Liver (tissue), 9 donors: ENCODE results near the gene MRLN. TPM values are rescaled to one million over a fixed set of nuclear protein-coding genes. Genes with fewer than 3 reads are reported as not detected.
A peak's percentile ranks its signal among the peaks of the same experiment; 100 is the strongest.
"Not testable (repeated sequence)": the region's sequence is repeated elsewhere in the genome, so short reads cannot be mapped to it uniquely, and the experiment has no call there.

ENCODE experiments used
- DNase-seq: peaks from one replicate; pipeline ENCODE4 v3.0.0-alpha.2; 2017; ENCODE audit warnings: low spot score
- H3K27ac ChIP-seq, 2 donors: one replicate each; pipeline ENCODE4 v1.7.0; 2013; ENCODE audit warnings: inconsistent platforms in 2 of 2, low read length in 2 of 2, control low read depth in 1 of 2, low read depth in 1 of 2, mild to moderate bottlenecking in 1 of 2
- H3K27me3 ChIP-seq, 4 donors: one replicate each; pipeline versions ENCODE4 v1.6.1 to v1.7.0; 2013; ENCODE audit warnings: low read length in 3 of 4, inconsistent platforms in 1 of 4, mild to moderate bottlenecking in 1 of 4, moderate library complexity in 1 of 4; ENCODE audit not compliant: control insufficient read depth in 4 of 4, insufficient read depth in 4 of 4
- H3K36me3 ChIP-seq, 4 donors: one replicate each; pipeline versions ENCODE4 v1.6.1 to v1.7.0; 2013; ENCODE audit warnings: low read length in 3 of 4, mild to moderate bottlenecking in 3 of 4, low read depth in 1 of 4, moderate library complexity in 1 of 4; ENCODE audit not compliant: control insufficient read depth in 4 of 4, insufficient read depth in 3 of 4
- H3K4me1 ChIP-seq, 4 donors: one replicate each; pipeline versions ENCODE4 v1.6.1 to v1.7.0; 2013; ENCODE audit warnings: low read length in 3 of 4, mild to moderate bottlenecking in 3 of 4, moderate library complexity in 1 of 4; ENCODE audit not compliant: control insufficient read depth in 4 of 4, insufficient read depth in 4 of 4
- H3K4me3 ChIP-seq, 3 donors: one replicate each; pipeline versions ENCODE4 v1.6.1 to v1.7.0; 2013; ENCODE audit warnings: low read length in 3 of 3, control low read depth in 1 of 3, low read depth in 1 of 3, mild to moderate bottlenecking in 1 of 3
- H3K9ac ChIP-seq, 2 donors: one replicate each; pipeline ENCODE4 v1.7.0; 2013; ENCODE audit warnings: low read length in 2 of 2, mild to moderate bottlenecking in 2 of 2, moderate library complexity in 2 of 2, control low read depth in 1 of 2, low read depth in 1 of 2
- H3K9me3 ChIP-seq, 4 donors: one replicate each; pipeline versions ENCODE4 v1.6.1 to v1.7.0; 2013; ENCODE audit warnings: low read length in 3 of 4; ENCODE audit not compliant: control insufficient read depth in 4 of 4
- ATF3 ChIP-seq: IDR thresholded peaks from 2 replicates; pipeline ENCODE4 v1.6.1; 2016; ENCODE audit warnings: antibody characterized with exemption
- EGR1 ChIP-seq, 2 donors: IDR thresholded peaks; 2 replicates each; pipeline ENCODE4 v1.6.1; 2016 to 2018; ENCODE audit warnings: antibody characterized with exemption in 2 of 2, low read depth in 2 of 2
- FOXA1 ChIP-seq: IDR thresholded peaks from 2 replicates; pipeline ENCODE4 v1.6.1; 2016; ENCODE audit warnings: antibody characterized with exemption
- FOXA2 ChIP-seq: IDR thresholded peaks from 2 replicates; pipeline ENCODE4 v1.6.1; 2016; ENCODE audit warnings: antibody characterized with exemption
- GABPA ChIP-seq, 2 donors: IDR thresholded peaks in 1 of 2; conservative IDR thresholded peaks in 1 of 2; 2 replicates each; pipeline ENCODE4 v1.6.1; 2016; ENCODE audit warnings: antibody characterized with exemption in 2 of 2, mild to moderate bottlenecking in 1 of 2, moderate library complexity in 1 of 2
- HNF4A ChIP-seq, 2 donors: conservative IDR thresholded peaks; 2 replicates each; pipeline ENCODE4 v1.6.1; 2016; ENCODE audit warnings: antibody characterized with exemption in 2 of 2, mild to moderate bottlenecking in 2 of 2
- HNF4G ChIP-seq: IDR thresholded peaks from 2 replicates; pipeline ENCODE4 v1.6.1; 2016; ENCODE audit warnings: antibody characterized with exemption
- JUND ChIP-seq, 2 donors: IDR thresholded peaks; 2 replicates each; pipeline ENCODE4 v1.6.1; 2016; ENCODE audit warnings: antibody characterized with exemption in 2 of 2
- NR2F2 ChIP-seq: IDR thresholded peaks from 2 replicates; pipeline ENCODE4 v1.6.1; 2016; ENCODE audit warnings: antibody characterized with exemption
- RAD21 ChIP-seq, 2 donors: IDR thresholded peaks; 2 replicates each; pipeline ENCODE4 v1.6.1; 2016; ENCODE audit warnings: antibody characterized with exemption in 2 of 2, mild to moderate bottlenecking in 2 of 2
- REST ChIP-seq: IDR thresholded peaks from 2 replicates; pipeline ENCODE4 v1.6.1; 2016; ENCODE audit warnings: antibody characterized with exemption, mild to moderate bottlenecking
- RXRA ChIP-seq, 2 donors: IDR thresholded peaks; 2 replicates each; pipeline ENCODE4 v1.6.1; 2017 to 2018; ENCODE audit warnings: antibody characterized with exemption in 2 of 2, mild to moderate bottlenecking in 1 of 2
- SP1 ChIP-seq: IDR thresholded peaks from 2 replicates; pipeline ENCODE4 v1.6.1; 2018; ENCODE audit warnings: antibody characterized with exemption, mild to moderate bottlenecking
- TAF1 ChIP-seq: conservative IDR thresholded peaks from 2 replicates; pipeline ENCODE4 v1.6.1; 2016; ENCODE audit warnings: antibody characterized with exemption, mild to moderate bottlenecking
- YY1 ChIP-seq: IDR thresholded peaks from 2 replicates; pipeline ENCODE4 v1.6.1; 2016; ENCODE audit warnings: antibody characterized with exemption, mild to moderate bottlenecking
- WGBS: extraction: QIAGEN DNeasy Blood & Tissue Kit; methylation state at CpG from one replicate; pipeline ENCODE4 v1.1.7; 2013; 5-methylcytosine and 5-hydroxymethylcytosine counted together
- polyA plus RNA-seq, 2 donors: library from polyadenylated mRNA; stranded (reverse) in 1 of 2; unstranded in 1 of 2; fragments of 200-250 nt in 1 of 2; fragments of >200 nt in 1 of 2; fragmentation: Nextera tagmentation in 1 of 2; extraction: Ambion mirVana in 1 of 2; gene quantifications; one replicate each; pipeline versions ENCODE4 v1.2.1 to v1.2.3, GENCODE V29; 2013 to 2015
- total RNA-seq, 2 donors: library from RNA; depleted of rRNA; stranded (reverse); fragments of >200 nt; gene quantifications; one replicate each; pipeline ENCODE4 v1.2.3, GENCODE V29; 2014
- TF ChIP-seq, protein P1 (sequence below): IDR thresholded peaks from 2 replicates; pipeline ENCODE4 v1.6.1; 2016; ENCODE audit warnings: antibody characterized with exemption
- TF ChIP-seq, protein P2 (sequence below): fragments of 150-350 bp; IDR thresholded peaks from 2 replicates; pipeline ENCODE4 v1.5.1; 2017; ENCODE audit warnings: improper control_type of control experiment, low read depth, low read length; ENCODE audit not compliant: missing input control
- TF ChIP-seq, protein P3 (sequence below): IDR thresholded peaks from 2 replicates; pipeline ENCODE4 v1.6.1; 2016; ENCODE audit warnings: antibody characterized with exemption
- donor health status: healthy.
- donor health status: healthy.
- donor health status: healthy.
- donor health status: healthy.
- donor health status: healthy.

The MRLN gene
- total and polyA plus RNA-seq, 4 donors: not detected

- H3K4me3 ChIP-seq, H3K27ac ChIP-seq, DNase-seq, H3K9ac ChIP-seq, H3K4me1 ChIP-seq, H3K27me3 ChIP-seq, H3K9me3 ChIP-seq: not testable (repeated sequence)
- peaks cover 2 to 21% (median 15%) of the 10 kb centered on the region in 4 donors for H3K36me3 ChIP-seq
- peak; percentile 70 for TF ChIP-seq NR2F2
- 89% methylated on average over 5 of the region's 5 CpGs for WGBS
These were observed 35.7 kb upstream of the MRLN start for GRCh38 chr10:59788914-59789313.

GRCh38 chr10:59787032-59787431 is 33.8 kb upstream of the MRLN start:
- peaks cover 2 to 14% (median 5%) of the 10 kb centered on the region in 4 donors for H3K36me3 ChIP-seq
- H3K9ac ChIP-seq, H3K27ac ChIP-seq, H3K27me3 ChIP-seq, H3K4me1 ChIP-seq, H3K4me3 ChIP-seq, DNase-seq, H3K9me3 ChIP-seq: not testable (repeated sequence)
- 87% methylated on average over 7 of the region's 7 CpGs for WGBS

GRCh38 chr10:59785476-59785875 is 32.2 kb upstream of the MRLN start:
- WGBS: 100% methylated on average over 2 of the region's 3 CpGs
- H3K9ac ChIP-seq, H3K9me3 ChIP-seq, H3K27ac ChIP-seq, H3K36me3 ChIP-seq, H3K27me3 ChIP-seq, DNase-seq, H3K4me3 ChIP-seq, H3K4me1 ChIP-seq: not testable (repeated sequence)

GRCh38 chr10:59781511-59781910 is 28.3 kb upstream of the MRLN start:
- Histone ChIP-seq H3K36me3 (no peaks in the 10 kb centered on the region), H3K9me3 (peaks cover 0 to 3% (median 1%) of the 10 kb centered on the region in 4 donors), H3K4me3 (no peak overlapping the region), H3K4me1 (no peaks in the 10 kb centered on the region), H3K9ac (no peak overlapping the region), H3K27me3 (no peaks in the 10 kb centered on the region), H3K27ac (no peak overlapping the region)
- no peak for DNase-seq
- 93% methylated on average over 8 of the region's 8 CpGs for WGBS
- no peak for TF ChIP-seq JUND (IDR thresholded peaks at IDR 0.05)
- no peak for TF ChIP-seq FOXA1
- no peak for TF ChIP-seq RAD21 (IDR thresholded peaks at IDR 0.05)
- no peak for TF ChIP-seq HNF4G
- no peak for TF ChIP-seq GABPA (IDR thresholded peaks at IDR 0.05 in 1 of 2, conservative IDR thresholded peaks at IDR 0.05 in 1 of 2)
- no peak for TF ChIP-seq REST
- no peak for TF ChIP-seq YY1
- TF ChIP-seq HNF4A (conservative IDR thresholded peaks at IDR 0.05): no peak
- TF ChIP-seq, protein P1, sequence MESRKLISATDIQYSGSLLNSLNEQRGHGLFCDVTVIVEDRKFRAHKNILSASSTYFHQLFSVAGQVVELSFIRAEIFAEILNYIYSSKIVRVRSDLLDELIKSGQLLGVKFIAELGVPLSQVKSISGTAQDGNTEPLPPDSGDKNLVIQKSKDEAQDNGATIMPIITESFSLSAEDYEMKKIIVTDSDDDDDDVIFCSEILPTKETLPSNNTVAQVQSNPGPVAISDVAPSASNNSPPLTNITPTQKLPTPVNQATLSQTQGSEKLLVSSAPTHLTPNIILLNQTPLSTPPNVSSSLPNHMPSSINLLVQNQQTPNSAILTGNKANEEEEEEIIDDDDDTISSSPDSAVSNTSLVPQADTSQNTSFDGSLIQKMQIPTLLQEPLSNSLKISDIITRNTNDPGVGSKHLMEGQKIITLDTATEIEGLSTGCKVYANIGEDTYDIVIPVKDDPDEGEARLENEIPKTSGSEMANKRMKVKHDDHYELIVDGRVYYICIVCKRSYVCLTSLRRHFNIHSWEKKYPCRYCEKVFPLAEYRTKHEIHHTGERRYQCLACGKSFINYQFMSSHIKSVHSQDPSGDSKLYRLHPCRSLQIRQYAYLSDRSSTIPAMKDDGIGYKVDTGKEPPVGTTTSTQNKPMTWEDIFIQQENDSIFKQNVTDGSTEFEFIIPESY: no peak
- TF ChIP-seq NR2F2: no peak
- TF ChIP-seq, protein P2, sequence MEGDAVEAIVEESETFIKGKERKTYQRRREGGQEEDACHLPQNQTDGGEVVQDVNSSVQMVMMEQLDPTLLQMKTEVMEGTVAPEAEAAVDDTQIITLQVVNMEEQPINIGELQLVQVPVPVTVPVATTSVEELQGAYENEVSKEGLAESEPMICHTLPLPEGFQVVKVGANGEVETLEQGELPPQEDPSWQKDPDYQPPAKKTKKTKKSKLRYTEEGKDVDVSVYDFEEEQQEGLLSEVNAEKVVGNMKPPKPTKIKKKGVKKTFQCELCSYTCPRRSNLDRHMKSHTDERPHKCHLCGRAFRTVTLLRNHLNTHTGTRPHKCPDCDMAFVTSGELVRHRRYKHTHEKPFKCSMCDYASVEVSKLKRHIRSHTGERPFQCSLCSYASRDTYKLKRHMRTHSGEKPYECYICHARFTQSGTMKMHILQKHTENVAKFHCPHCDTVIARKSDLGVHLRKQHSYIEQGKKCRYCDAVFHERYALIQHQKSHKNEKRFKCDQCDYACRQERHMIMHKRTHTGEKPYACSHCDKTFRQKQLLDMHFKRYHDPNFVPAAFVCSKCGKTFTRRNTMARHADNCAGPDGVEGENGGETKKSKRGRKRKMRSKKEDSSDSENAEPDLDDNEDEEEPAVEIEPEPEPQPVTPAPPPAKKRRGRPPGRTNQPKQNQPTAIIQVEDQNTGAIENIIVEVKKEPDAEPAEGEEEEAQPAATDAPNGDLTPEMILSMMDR: no peak
- no peak for TF ChIP-seq SP1
- no peak for TF ChIP-seq ATF3
- no peak for TF ChIP-seq FOXA2
- TF ChIP-seq, protein P3, sequence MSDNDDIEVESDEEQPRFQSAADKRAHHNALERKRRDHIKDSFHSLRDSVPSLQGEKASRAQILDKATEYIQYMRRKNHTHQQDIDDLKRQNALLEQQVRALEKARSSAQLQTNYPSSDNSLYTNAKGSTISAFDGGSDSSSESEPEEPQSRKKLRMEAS: no peak
- no peak for TF ChIP-seq EGR1 (IDR thresholded peaks at IDR 0.05; ENCODE audit: low read depth in 2 of 2)
- no peak for TF ChIP-seq TAF1
- TF ChIP-seq RXRA (IDR thresholded peaks at IDR 0.05): no peak
